NCI-H2081 treated with DMSO at 0.1 percent for 48 hours (cell line): ENCODE results near the gene DSE.
"Not testable (repeated sequence)": the region's sequence is repeated elsewhere in the genome, so short reads cannot be mapped to it uniquely, and the experiment has no call there.

Experiments
- DNase-seq: peaks from one replicate; lab custom pipeline; 2025; lab: John Stamatoyannopoulos, UW

DSE gene

GRCh38 chr6:116370760-116371119, at the start of gene DSE:
DSE (plus strand) TSS chr6:116370947; CDS start chr6:116399251, 28,304 bp downstream.
- no peak for DNase-seq

- not testable (repeated sequence) for DNase-seq
Measured at GRCh38 chr6:116321933-116322332, 48.8 kb upstream of the DSE start.

- no peak for DNase-seq
Measured at GRCh38 chr6:116323863-116324262, 46.9 kb upstream of the DSE start.

- DNase-seq: not testable (repeated sequence)
Measured at GRCh38 chr6:116325634-116326132, 45.1 kb upstream of the DSE start.

- no peak for DNase-seq
Measured at GRCh38 chr6:116326181-116326671, 44.5 kb upstream of the DSE start.

GRCh38 chr6:116326996-116327395, 43.8 kb upstream of the DSE start:
- DNase-seq: no peak

GRCh38 chr6:116327803-116328527, 42.8 kb upstream of the DSE start:
- no peak for DNase-seq

- no peak for DNase-seq
Measured at GRCh38 chr6:116328528-116328903, 42.2 kb upstream of the DSE start.

- no peak for DNase-seq
Measured at GRCh38 chr6:116329156-116329555, 41.6 kb upstream of the DSE start.

- no peak for DNase-seq
Measured at GRCh38 chr6:116330511-116330910, 40.2 kb upstream of the DSE start.

GRCh38 chr6:116332096-116332495, 38.7 kb upstream of the DSE start:
- DNase-seq: no peak

GRCh38 chr6:116334638-116335409, 35.9 kb upstream of the DSE start:
- not testable (repeated sequence) for DNase-seq

GRCh38 chr6:116335612-116336215, 35.0 kb upstream of the DSE start:
- DNase-seq: no peak

- DNase-seq: no peak
Measured at GRCh38 chr6:116338943-116339342, 31.8 kb upstream of the DSE start.

GRCh38 chr6:116340625-116341024, 30.1 kb upstream of the DSE start:
- not testable (repeated sequence) for DNase-seq

GRCh38 chr6:116349216-116349615, 21.5 kb upstream of the DSE start:
- no peak for DNase-seq

- no peak for DNase-seq
Measured at GRCh38 chr6:116351101-116351500, 19.6 kb upstream of the DSE start.

- DNase-seq: no peak
Measured at GRCh38 chr6:116352515-116353471, 18.0 kb upstream of the DSE start.

- DNase-seq: no peak
Measured at GRCh38 chr6:116354236-116354635, 16.5 kb upstream of the DSE start.

- DNase-seq: no peak
Measured at GRCh38 chr6:116355796-116356195, 15.0 kb upstream of the DSE start.

- DNase-seq: no peak
Measured at GRCh38 chr6:116359131-116359530, 11.6 kb upstream of the DSE start.

- no peak for DNase-seq
Measured at GRCh38 chr6:116359835-116360234, 10.9 kb upstream of the DSE start.
